Measurements from ENCODE around the gene C11orf24.
A peak's percentile ranks its signal among the peaks of the same experiment; 100 is the strongest.

C11orf24 gene

GRCh38 chr11:68270196-68271022 lies 1.4 kb downstream of the C11orf24 start:
- no peak for DNase-seq (ENCODE audit: low read depth in 3 of 3)

- no peak for DNase-seq (ENCODE audit: low read depth in 3 of 3)
Measured at GRCh38 chr11:68269414-68270081, 2.2 kb downstream of the C11orf24 start.

GRCh38 chr11:68267881-68268240 lies 3.9 kb downstream of the C11orf24 start:
- no peak for DNase-seq (ENCODE audit: low read depth in 3 of 3)

- no peak for DNase-seq (ENCODE audit: low read depth in 3 of 3)
Measured at GRCh38 chr11:68266936-68267880, 4.6 kb downstream of the C11orf24 start.

- no peak for DNase-seq (ENCODE audit: low read depth in 3 of 3)
Measured at GRCh38 chr11:68266121-68266891, 5.5 kb downstream of the C11orf24 start.

GRCh38 chr11:68264741-68265540 lies 6.8 kb downstream of the C11orf24 start:
- DNase-seq (ENCODE audit: low read depth in 3 of 3): no peak

GRCh38 chr11:68264244-68264643 lies 7.5 kb downstream of the C11orf24 start:
- DNase-seq (ENCODE audit: low read depth in 3 of 3): no peak

- DNase-seq (ENCODE audit: low read depth in 3 of 3): no peak
Measured at GRCh38 chr11:68263444-68264035, 8.2 kb downstream of the C11orf24 start.

GRCh38 chr11:68262544-68262827 lies 9.3 kb downstream of the C11orf24 start:
- no peak for DNase-seq (ENCODE audit: low read depth in 3 of 3)

- no peak for DNase-seq (ENCODE audit: low read depth in 3 of 3)
Measured at GRCh38 chr11:68261749-68262543, 9.8 kb downstream of the C11orf24 start.

GRCh38 chr11:68261006-68261405 lies 10.8 kb downstream of the C11orf24 start:
- DNase-seq (ENCODE audit: low read depth in 3 of 3): no peak

- DNase-seq (ENCODE audit: low read depth in 3 of 3): no peak
Measured at GRCh38 chr11:68260484-68260883, 11.3 kb downstream of the C11orf24 start.

- DNase-seq (ENCODE audit: low read depth in 3 of 3): no peak
Measured at GRCh38 chr11:68259122-68259959, 12.4 kb downstream of the C11orf24 start.

GRCh38 chr11:68258363-68258765 lies 13.4 kb downstream of the C11orf24 start:
- no peak for DNase-seq (ENCODE audit: low read depth in 3 of 3)

- DNase-seq (ENCODE audit: low read depth in 3 of 3): peak; percentile 83 to 93 (median 89)
Measured at GRCh38 chr11:68257477-68258362, 14.1 kb downstream of the C11orf24 start.

GRCh38 chr11:68256331-68256741 lies 15.4 kb downstream of the C11orf24 start:
- DNase-seq (ENCODE audit: low read depth in 3 of 3): no peak

GRCh38 chr11:68255526-68255925 lies 16.2 kb downstream of the C11orf24 start:
- DNase-seq (ENCODE audit: low read depth in 3 of 3): no peak

- no peak for DNase-seq (ENCODE audit: low read depth in 3 of 3)
Measured at GRCh38 chr11:68254421-68254820, 17.4 kb downstream of the C11orf24 start.
